ENCODE measurements around the gene PPP2CA.

PPP2CA gene

GRCh38 chr5:134149571-134150303, 76.1 kb downstream of the PPP2CA start:
- TF ChIP-seq POU6F1 (CRISPR knock-in tag; IDR thresholded peaks at IDR 0.05; ENCODE audit: borderline replicate concordance, low read depth) (no peak), TOX (CRISPR knock-in tag; IDR thresholded peaks at IDR 0.05; ENCODE audit: borderline replicate concordance) (no peak), ZNF8 (CRISPR knock-in tag; IDR thresholded peaks at IDR 0.05) (no peak), SNAI2 (CRISPR knock-in tag; IDR thresholded peaks at IDR 0.05) (no peak), CSDC2 (CRISPR knock-in tag; IDR thresholded peaks at IDR 0.05) (no peak), PATZ1 (CRISPR knock-in tag; IDR thresholded peaks at IDR 0.05; ENCODE audit: borderline replicate concordance) (no peak), BACH2 (CRISPR knock-in tag; IDR thresholded peaks at IDR 0.05; ENCODE audit: borderline replicate concordance) (no peak), OSR1 (CRISPR knock-in tag; IDR thresholded peaks at IDR 0.05) (no peak), ARNTL (CRISPR knock-in tag; IDR thresholded peaks at IDR 0.05; ENCODE audit: borderline replicate concordance, low read depth) (no peak), GLIS3 (CRISPR knock-in tag; IDR thresholded peaks at IDR 0.05) (no peak), TSHZ2 (CRISPR knock-in tag; IDR thresholded peaks at IDR 0.05) (no peak)

GRCh38 chr5:134148986-134149539, 76.8 kb downstream of the PPP2CA start:
- TF ChIP-seq ISL1 (CRISPR knock-in tag; IDR thresholded peaks at IDR 0.05) (no peak), PPARA (CRISPR knock-in tag; IDR thresholded peaks at IDR 0.05; ENCODE audit: borderline replicate concordance) (no peak), BACH2 (CRISPR knock-in tag; IDR thresholded peaks at IDR 0.05; ENCODE audit: borderline replicate concordance) (no peak), CSDC2 (CRISPR knock-in tag; IDR thresholded peaks at IDR 0.05) (no peak), GLIS3 (CRISPR knock-in tag; IDR thresholded peaks at IDR 0.05) (no peak), TCF4 (CRISPR knock-in tag; IDR thresholded peaks at IDR 0.05; ENCODE audit: borderline replicate concordance) (no peak), OSR1 (CRISPR knock-in tag; IDR thresholded peaks at IDR 0.05) (no peak), PATZ1 (CRISPR knock-in tag; IDR thresholded peaks at IDR 0.05; ENCODE audit: borderline replicate concordance) (no peak), ZFP3 (CRISPR knock-in tag; IDR thresholded peaks at IDR 0.05) (no peak), RARB (CRISPR knock-in tag; IDR thresholded peaks at IDR 0.05) (no peak), ZNF70 (CRISPR knock-in tag; IDR thresholded peaks at IDR 0.05) (no peak), CSRNP3 (CRISPR knock-in tag; IDR thresholded peaks at IDR 0.05) (no peak)
- no peak for ATAC-seq

More at GRCh38 chr5:134149571-134150303, 76.1 kb downstream of the PPP2CA start:
- ATAC-seq: no peak

- ATAC-seq: no peak
- TF ChIP-seq ZFP30 (CRISPR knock-in tag; IDR thresholded peaks at IDR 0.05) (no peak), OSR1 (CRISPR knock-in tag; IDR thresholded peaks at IDR 0.05) (no peak), ISL1 (CRISPR knock-in tag; IDR thresholded peaks at IDR 0.05) (no peak), ZNF8 (CRISPR knock-in tag; IDR thresholded peaks at IDR 0.05) (no peak), GLIS3 (CRISPR knock-in tag; IDR thresholded peaks at IDR 0.05) (no peak), TOX (CRISPR knock-in tag; IDR thresholded peaks at IDR 0.05; ENCODE audit: borderline replicate concordance) (no peak), ARNTL (CRISPR knock-in tag; IDR thresholded peaks at IDR 0.05; ENCODE audit: borderline replicate concordance, low read depth) (no peak), TSHZ2 (CRISPR knock-in tag; IDR thresholded peaks at IDR 0.05) (no peak), BACH2 (CRISPR knock-in tag; IDR thresholded peaks at IDR 0.05; ENCODE audit: borderline replicate concordance) (no peak)
These were observed 77.6 kb downstream of the PPP2CA start for GRCh38 chr5:134148316-134148715.

All from SK-N-SH treated with all-trans-retinoic acid at 6 μM for 48 hours (cell line).